ENCODE measurements around the gene UBE3C.

Gene UBE3C

DNA sequence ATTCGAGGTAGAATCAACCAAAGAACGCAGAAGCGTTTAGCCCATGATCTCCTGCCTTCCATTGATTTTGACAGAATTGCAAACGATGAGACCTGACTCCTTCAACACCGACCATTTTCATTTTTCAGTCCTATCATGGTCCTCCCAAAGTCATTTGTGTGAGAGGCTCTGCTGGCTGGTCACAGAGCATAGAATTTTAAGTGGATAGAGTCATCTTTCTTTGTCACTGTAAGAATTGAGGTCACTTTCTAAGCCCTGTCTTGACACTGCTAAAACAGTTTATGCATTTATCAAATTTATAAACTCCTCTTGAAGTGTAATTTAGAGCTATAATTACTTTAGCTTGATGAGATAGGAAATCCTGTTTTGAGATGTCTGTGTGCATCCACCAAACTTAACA is 72.0 kb downstream of the UBE3C start:
- no peaks in the 10 kb centered on the region for H3K9me3 ChIP-seq
- H3K36me3 ChIP-seq, result peaks cover 18 to 69% (median 29%) of the 10 kb centered on the region in 3 donors
- H3K4me1 ChIP-seq, result no peaks in the 10 kb centered on the region
- intact Hi-C loops (cut with DNase I; ENCODE audit: low total_unique reads), result no loop called here
- DNase-seq, result no peak
- H3K4me3 ChIP-seq, result no peak overlapping the region
- TF ChIP-seq, protein P1, sequence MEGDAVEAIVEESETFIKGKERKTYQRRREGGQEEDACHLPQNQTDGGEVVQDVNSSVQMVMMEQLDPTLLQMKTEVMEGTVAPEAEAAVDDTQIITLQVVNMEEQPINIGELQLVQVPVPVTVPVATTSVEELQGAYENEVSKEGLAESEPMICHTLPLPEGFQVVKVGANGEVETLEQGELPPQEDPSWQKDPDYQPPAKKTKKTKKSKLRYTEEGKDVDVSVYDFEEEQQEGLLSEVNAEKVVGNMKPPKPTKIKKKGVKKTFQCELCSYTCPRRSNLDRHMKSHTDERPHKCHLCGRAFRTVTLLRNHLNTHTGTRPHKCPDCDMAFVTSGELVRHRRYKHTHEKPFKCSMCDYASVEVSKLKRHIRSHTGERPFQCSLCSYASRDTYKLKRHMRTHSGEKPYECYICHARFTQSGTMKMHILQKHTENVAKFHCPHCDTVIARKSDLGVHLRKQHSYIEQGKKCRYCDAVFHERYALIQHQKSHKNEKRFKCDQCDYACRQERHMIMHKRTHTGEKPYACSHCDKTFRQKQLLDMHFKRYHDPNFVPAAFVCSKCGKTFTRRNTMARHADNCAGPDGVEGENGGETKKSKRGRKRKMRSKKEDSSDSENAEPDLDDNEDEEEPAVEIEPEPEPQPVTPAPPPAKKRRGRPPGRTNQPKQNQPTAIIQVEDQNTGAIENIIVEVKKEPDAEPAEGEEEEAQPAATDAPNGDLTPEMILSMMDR (IDR thresholded peaks at IDR 0.05), result no peak
- H3K27ac ChIP-seq, result no peak overlapping the region
- H3K27me3 ChIP-seq, result no peaks in the 10 kb centered on the region

DNA sequence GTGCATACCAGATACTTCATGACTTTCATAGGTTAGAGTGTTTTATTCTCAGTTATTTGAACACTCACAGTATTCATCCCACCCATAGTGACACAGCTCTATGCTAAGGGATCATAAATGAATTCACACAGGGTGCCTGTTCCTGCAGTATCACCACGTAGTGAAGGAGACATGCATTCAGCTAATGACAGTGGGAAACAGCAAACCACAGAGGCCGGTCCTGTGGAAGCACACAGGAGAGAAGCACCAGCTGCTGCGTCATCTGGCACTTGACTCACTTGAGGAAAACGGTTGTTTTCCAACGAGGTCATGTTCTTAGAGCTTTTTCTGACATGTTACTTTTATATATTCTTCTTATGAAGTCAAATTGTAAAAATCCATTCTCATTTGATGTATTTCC is 73.0 kb downstream of the UBE3C start:
- H3K4me3 ChIP-seq, result no peak overlapping the region
- H3K36me3 ChIP-seq, result peaks cover 23 to 70% (median 37%) of the 10 kb centered on the region in 3 donors
- H3K9me3 ChIP-seq, result no peaks in the 10 kb centered on the region
- H3K4me1 ChIP-seq, result no peaks in the 10 kb centered on the region
- no peak for DNase-seq
- H3K27ac ChIP-seq, result no peak overlapping the region
- intact Hi-C loops (cut with DNase I; ENCODE audit: low total_unique reads), result no loop called here
- no peaks in the 10 kb centered on the region for H3K27me3 ChIP-seq
- TF ChIP-seq, protein P1 (IDR thresholded peaks at IDR 0.05), result no peak

DNA sequence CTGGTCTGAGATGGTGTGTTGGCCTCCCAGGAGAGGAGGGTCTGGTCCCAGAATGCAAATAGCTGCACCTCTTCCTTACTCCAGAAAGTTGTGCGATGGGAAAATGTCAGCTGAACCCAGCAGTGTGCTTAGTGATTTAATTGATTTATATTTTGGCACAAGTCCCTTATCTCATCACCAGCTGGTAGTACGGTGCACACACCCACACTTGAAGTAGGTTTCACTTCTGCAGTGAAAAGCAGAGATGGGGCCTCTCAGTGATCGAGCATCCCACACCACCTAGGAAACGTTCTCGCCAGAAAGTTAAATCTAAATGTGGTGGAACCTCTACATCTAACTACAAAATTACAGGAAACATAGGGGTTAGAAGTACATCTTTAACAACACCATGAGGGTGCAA is 80.4 kb downstream of the UBE3C start:
- no peak for DNase-seq
- no peaks in the 10 kb centered on the region for H3K27me3 ChIP-seq
- no peaks in the 10 kb centered on the region for H3K4me1 ChIP-seq
- no peak overlapping the region for H3K27ac ChIP-seq
- H3K9me3 ChIP-seq, result no peaks in the 10 kb centered on the region
- TF ChIP-seq, protein P1 (IDR thresholded peaks at IDR 0.05), result no peak
- H3K36me3 ChIP-seq, result peaks cover 43 to 79% (median 61%) of the 10 kb centered on the region in 3 donors
- H3K4me3 ChIP-seq, result no peak overlapping the region
- intact Hi-C loops (cut with DNase I; ENCODE audit: low total_unique reads), result no loop called here

DNA sequence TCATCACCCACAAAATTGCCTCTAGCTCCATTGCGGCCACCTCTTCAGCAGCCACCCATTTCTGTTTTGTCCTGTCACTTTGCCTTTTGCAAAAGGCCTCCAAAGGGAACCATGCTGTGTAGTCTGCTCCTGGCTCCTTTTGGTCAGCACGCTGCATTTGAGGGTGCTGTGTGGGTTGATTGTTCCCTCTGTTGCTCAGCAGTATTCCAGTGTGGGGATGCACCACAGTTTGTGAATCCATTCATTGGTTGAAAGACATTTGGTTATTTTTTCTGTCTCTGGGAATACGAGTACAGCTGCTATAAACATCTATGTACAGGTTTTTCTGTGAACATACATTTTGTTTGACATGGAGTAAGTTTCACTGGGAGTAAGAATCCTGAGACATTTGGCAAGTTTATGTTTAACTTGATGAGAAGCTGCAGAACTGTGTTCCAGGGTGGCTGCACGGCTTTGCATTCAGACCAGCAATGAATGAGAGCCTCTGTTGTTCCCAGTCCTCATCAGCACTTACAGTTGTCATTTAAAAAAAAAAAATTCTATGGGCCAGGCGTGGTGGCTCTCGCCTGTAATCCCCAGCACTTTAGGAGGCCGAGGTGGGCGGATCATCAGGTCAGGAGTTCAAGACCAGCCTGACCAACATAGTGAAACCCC is 82.3 kb downstream of the UBE3C start:
- Histone ChIP-seq H3K27me3 (no peaks in the 10 kb centered on the region), H3K4me3 (no peak overlapping the region), H3K27ac (no peak overlapping the region), H3K36me3 (peaks cover 50 to 83% (median 69%) of the 10 kb centered on the region in 3 donors), H3K9me3 (no peaks in the 10 kb centered on the region), H3K4me1 (no peaks in the 10 kb centered on the region)
- no peak for DNase-seq
- TF ChIP-seq, protein P1 (IDR thresholded peaks at IDR 0.05), result no peak
- intact Hi-C loops (cut with DNase I; ENCODE audit: low total_unique reads), result no loop called here

DNA sequence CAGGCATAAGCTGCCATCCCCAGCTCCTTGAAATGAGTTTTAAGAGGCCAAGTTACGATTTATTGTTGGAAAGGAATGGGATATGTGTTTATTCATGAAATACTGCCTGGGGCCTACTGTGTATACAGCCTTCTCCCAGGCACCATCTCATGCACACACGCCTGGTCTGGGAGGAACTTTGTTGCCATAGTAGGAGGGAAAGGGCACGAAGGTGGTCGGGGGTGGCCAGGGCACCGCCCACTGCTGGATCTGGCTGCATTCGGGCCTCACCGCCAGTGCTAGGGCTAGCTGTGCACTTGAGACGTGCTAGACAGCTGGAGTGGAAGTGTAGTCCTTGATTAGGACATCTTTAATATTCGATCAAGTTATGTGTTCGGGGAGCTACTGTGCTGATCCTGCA is 84.0 kb downstream of the UBE3C start:
- Histone ChIP-seq H3K9me3 (no peaks in the 10 kb centered on the region), H3K36me3 (peaks cover 36 to 83% (median 70%) of the 10 kb centered on the region in 3 donors), H3K4me3 (no peak overlapping the region), H3K4me1 (no peaks in the 10 kb centered on the region), H3K27ac (no peak overlapping the region), H3K27me3 (no peaks in the 10 kb centered on the region)
- no peak for DNase-seq
- TF ChIP-seq, protein P1 (IDR thresholded peaks at IDR 0.05), result no peak
- intact Hi-C loops (cut with DNase I; ENCODE audit: low total_unique reads), result no loop called here
